B cell (primary cell): ENCODE measurements around the gene CDX1. TPM values are rescaled to one million over a fixed set of nuclear protein-coding genes. Genes with fewer than 3 reads are reported as not detected.

Experiments used
- ATAC-seq: fragments of 200-7000 bp; cut with Tn5 transposase; one replicate; pipeline ENCODE4 v1.10.0; 2021; ENCODE audit warnings: low read depth, mild to moderate bottlenecking, moderate number of reproducible peaks, moderate library complexity
- CTCF ChIA-PET: fragments of 350-600 bp; sonication (Branson Sonifier 250); formaldehyde crosslinking; loops from one replicate; lab custom pipeline; 2021; ENCODE audit warnings: antibody characterized with exemption, inconsistent platforms; lab: Charles Lee
- POLR2A ChIA-PET: fragments of 350-600 bp; sonication (Branson Sonifier 250); formaldehyde crosslinking; loops from one replicate; lab custom pipeline; 2021; ENCODE audit warnings: antibody characterized with exemption; lab: Charles Lee
- DNase-seq: peaks from one replicate; pipeline ENCODE4 v3.0.0; 2013
- H2AFZ ChIP-seq: 2 replicates; pipeline ENCODE4 v1.6.1; 2012; ENCODE audit warnings: mild to moderate bottlenecking, low read depth, low read length; ENCODE audit not compliant: insufficient read depth, poor library complexity, severe bottlenecking
- H3K27ac ChIP-seq, 2 donors: 1 replicate in 1 of 2; 2 replicates in 1 of 2; pipeline ENCODE4 v1.5.1; 2012 to 2013; ENCODE audit warnings: low read length in 2 of 2, mild to moderate bottlenecking in 2 of 2, moderate library complexity in 1 of 2
- H3K27me3 ChIP-seq, 4 experiments: fragments of 200-600 bp in 1 of 4; sonication (generic) in 1 of 4; replicated peaks in 1 of 4; 1 replicate in 2 of 4; 2 replicates in 2 of 4; pipeline versions ENCODE4 v1.6.1 to v1.7.0; 2013 to 2016; ENCODE audit warnings: low read length in 3 of 4, mild to moderate bottlenecking in 2 of 4, mixed read lengths in 1 of 4, moderate library complexity in 1 of 4; ENCODE audit not compliant: insufficient read depth in 4 of 4, control insufficient read depth in 3 of 4; ENCODE audit errors: control extremely low read depth in 1 of 4
- H3K36me3 ChIP-seq, 2 experiments: replicated peaks in 1 of 2; 1 replicate in 1 of 2; 2 replicates in 1 of 2; pipeline versions ENCODE4 v1.6.1 to v1.7.1; 2013; ENCODE audit warnings: low read length in 1 of 2; ENCODE audit not compliant: insufficient read depth in 2 of 2, control insufficient read depth in 1 of 2; ENCODE audit errors: control extremely low read depth in 1 of 2, extremely low read depth in 1 of 2
- H3K4me1 ChIP-seq, 2 donors: fragments of 200-600 bp in 1 of 2; sonication (generic) in 1 of 2; 1 replicate in 1 of 2; 2 replicates in 1 of 2; pipeline versions ENCODE4 v1.5.1 to v1.6.1; 2013 to 2017; ENCODE audit warnings: low read length in 2 of 2; ENCODE audit not compliant: control insufficient read depth in 2 of 2, insufficient read depth in 2 of 2
- H3K4me2 ChIP-seq: replicated peaks from 2 replicates; pipeline ENCODE3; 2012; ENCODE audit warnings: mild to moderate bottlenecking, low read depth, low read length; ENCODE audit not compliant: poor library complexity, severe bottlenecking
- H3K4me3 ChIP-seq, 5 experiments: fragments of 200-600 bp in 1 of 5; sonication (generic) in 1 of 5; 1 replicate in 3 of 5; 2 replicates in 2 of 5; pipeline versions ENCODE4 v1.5.1 to v1.7.0; 2011 to 2016; ENCODE audit warnings: low read length in 4 of 5, mild to moderate bottlenecking in 4 of 5, low read depth in 2 of 5, control low read depth in 1 of 5, moderate library complexity in 1 of 5; ENCODE audit not compliant: insufficient read depth in 1 of 5; ENCODE audit errors: control extremely low read depth in 1 of 5, extremely low read depth in 1 of 5
- H3K79me2 ChIP-seq: fragments of 200-600 bp; sonication (generic); one replicate; pipeline ENCODE4 v1.6.0; 2016; ENCODE audit warnings: low read length; ENCODE audit not compliant: control insufficient read depth, insufficient read depth
- H3K9ac ChIP-seq: fragments of 200-600 bp; sonication (generic); 2 replicates; pipeline ENCODE4 v1.6.1; 2017; ENCODE audit warnings: mild to moderate bottlenecking, low read length, moderate library complexity
- H3K9me3 ChIP-seq, 3 donors: one replicate each; pipeline versions ENCODE4 v1.6.1 to v1.7.1; 2013; ENCODE audit warnings: low read length in 2 of 3; ENCODE audit not compliant: control insufficient read depth in 2 of 3, insufficient read depth in 1 of 3; ENCODE audit errors: control extremely low read depth in 1 of 3
- H4K20me1 ChIP-seq: 2 replicates; pipeline ENCODE4 v1.6.0; 2012; ENCODE audit warnings: mild to moderate bottlenecking, low read length; ENCODE audit not compliant: insufficient read depth, control insufficient read depth, poor library complexity, severe bottlenecking
- H3K27ac Mint-ChIP-seq: one replicate; pipeline ENCODE4 v1.8.0; 2021; ENCODE audit warnings: mixed read lengths
- H3K27me3 Mint-ChIP-seq: one replicate; pipeline ENCODE4 v1.8.0; 2021; ENCODE audit warnings: mixed read lengths
- H3K4me1 Mint-ChIP-seq: one replicate; pipeline ENCODE4 v1.8.0; 2021; ENCODE audit warnings: mixed read lengths
- H3K4me3 Mint-ChIP-seq: one replicate; pipeline ENCODE4 v1.8.0; 2021; ENCODE audit warnings: mixed read lengths
- H3K9me3 Mint-ChIP-seq: one replicate; pipeline ENCODE4 v1.8.0; 2022; ENCODE audit warnings: mixed read lengths; ENCODE audit not compliant: insufficient read depth
- CTCF ChIP-seq: fragments of 200-600 bp; IDR thresholded peaks from one replicate; pipeline ENCODE4 v1.8.0; 2022; ENCODE audit warnings: antibody characterized with exemption, mild to moderate bottlenecking
- EZH2 ChIP-seq: IDR thresholded peaks from 2 replicates; pipeline ENCODE4 v1.6.1; 2012; ENCODE audit warnings: borderline replicate concordance, low read depth, mild to moderate bottlenecking, moderate library complexity, low read length; ENCODE audit not compliant: insufficient read depth, poor library complexity, severe bottlenecking
- WGBS: methylation state at CpG from one replicate; pipeline ENCODE4 v1.1.5; 2013; ENCODE audit warnings: missing lambda C conversion rate; ENCODE audit not compliant: insufficient coverage; 5-methylcytosine and 5-hydroxymethylcytosine counted together
- intact Hi-C: fragments of 100-400 bp; cut with micrococcal nuclease; formaldehyde crosslinking; loops from one replicate; pipeline ENCODE4 v1.10.0; 2022
- polyA plus RNA-seq: library from polyadenylated mRNA; depleted of rRNA; stranded (reverse); fragments of >200 nt; gene quantifications from 2 replicates; pipeline ENCODE4 v1.2.3, GENCODE V29; 2012
- total RNA-seq, 2 donors: library from RNA; stranded (reverse); fragments of 120-200 nt in 1 of 2; gene quantifications; 1 replicate in 1 of 2; 2 replicates in 1 of 2; pipeline versions ENCODE4 v1.2.3 to v1.2.4, GENCODE V29; 2013 to 2022

CDX1 gene
- total and polyA plus RNA-seq, 2 donors (not counting 1 experiment from before 2014, with no cell fraction given): not detected

GRCh38 chr5:150164211-150164980 is 2.2 kb upstream of the CDX1 start:
- Histone ChIP-seq H3K4me1 (peaks cover 12 to 13% of the 10 kb centered on the region in 2 donors), H3K36me3 (no peaks in the 10 kb centered on the region), H3K27me3 (peaks cover 0 to 19% (median 9%) of the 10 kb centered on the region in 4 experiments), H3K79me2 (no peaks in the 10 kb centered on the region), H3K9ac (no peak overlapping the region), H3K4me2 (no peak overlapping the region), H3K27ac (no peak overlapping the region), H3K4me3 (no peak overlapping the region), H3K9me3 (no peaks in the 10 kb centered on the region), H2AFZ (no peak overlapping the region), H4K20me1 (no peaks in the 10 kb centered on the region)
- Mint-ChIP-seq H3K4me3 (no peak overlapping the region), H3K9me3 (no peaks in the 10 kb centered on the region), H3K4me1 (peaks cover 18% of the 10 kb centered on the region), H3K27ac (no peak overlapping the region), H3K27me3 (peaks cover 32% of the 10 kb centered on the region)
- no peak for ATAC-seq
- POLR2A ChIA-PET: no interaction called here
- TF ChIP-seq CTCF (no peak), EZH2 (no peak)
- no peak for DNase-seq
- CTCF ChIA-PET: interaction anchor here (1.5 kb wide), 1 partner anchor 54 kb away, joined by 4 read pairs; no protein-coding TSS in a partner anchor
- intact Hi-C loops: no loop called here
- 74% methylated on average over 6 of the region's 6 CpGs for WGBS

GRCh38 chr5:150166037-150166649 is 435 bp upstream of the CDX1 start:
- H3K36me3 ChIP-seq: no peaks in the 10 kb centered on the region
- no peaks in the 10 kb centered on the region for H3K9me3 ChIP-seq
- ChIA-PET CTCF (no interaction called here), POLR2A (no interaction called here)
- H3K27me3 Mint-ChIP-seq: peaks cover 44% of the 10 kb centered on the region
- no peak overlapping the region for H3K27ac ChIP-seq
- no peak overlapping the region for H3K9ac ChIP-seq
- no peak overlapping the region for H2AFZ ChIP-seq
- H3K4me1 ChIP-seq: peaks cover 0 to 5% of the 10 kb centered on the region in 2 donors
- 89% methylated on average over 25 of the region's 27 CpGs for WGBS
- no peak overlapping the region for H3K4me2 ChIP-seq
- no peaks in the 10 kb centered on the region for H4K20me1 ChIP-seq
- peaks cover 8% of the 10 kb centered on the region for H3K4me1 Mint-ChIP-seq
- no peak overlapping the region for H3K27ac Mint-ChIP-seq
- DNase-seq: no peak
- H3K4me3 ChIP-seq: no peak overlapping the region
- intact Hi-C loops: no loop called here
- TF ChIP-seq EZH2: no peak
- no peak for TF ChIP-seq CTCF
- H3K79me2 ChIP-seq: no peaks in the 10 kb centered on the region
- no peaks in the 10 kb centered on the region for H3K9me3 Mint-ChIP-seq
- no peak for ATAC-seq
- peaks cover 0 to 19% (median 12%) of the 10 kb centered on the region in 4 experiments for H3K27me3 ChIP-seq
- H3K4me3 Mint-ChIP-seq: no peak overlapping the region
